Urinary bladder (tissue), 4 donors: ENCODE results near the gene SKOR2. TPM values are rescaled to one million over a fixed set of nuclear protein-coding genes. Genes with fewer than 3 reads are reported as not detected.
A peak's percentile ranks its signal among the peaks of the same experiment; 100 is the strongest.

ENCODE experiments used
- DNase-seq: peaks from one replicate; pipeline ENCODE4 v3.0.0-alpha.2; 2015; ENCODE audit errors: extremely low spot score
- H3K27ac ChIP-seq: one replicate; pipeline ENCODE4 v1.5.1; 2013; ENCODE audit warnings: low read depth, mild to moderate bottlenecking, moderate library complexity
- H3K36me3 ChIP-seq: one replicate; pipeline ENCODE4 v1.6.1; 2013; ENCODE audit warnings: mild to moderate bottlenecking, moderate library complexity; ENCODE audit not compliant: insufficient read depth
- H3K4me1 ChIP-seq: one replicate; pipeline ENCODE4 v1.6.1; 2013; ENCODE audit warnings: mild to moderate bottlenecking, moderate library complexity; ENCODE audit not compliant: insufficient read depth
- H3K4me3 ChIP-seq: one replicate; pipeline ENCODE4 v1.5.1; 2013; ENCODE audit warnings: low read depth, low read length
- WGBS: extraction: QIAGEN DNeasy Blood & Tissue Kit; methylation state at CpG from one replicate; pipeline ENCODE4 v1.1.7; 2013; 5-methylcytosine and 5-hydroxymethylcytosine counted together
- polyA plus RNA-seq: library from polyadenylated mRNA; stranded (reverse); fragments of 200-250 nt; gene quantifications from one replicate; pipeline ENCODE4 v1.2.3, GENCODE V29; 2013
- total RNA-seq: library from RNA; depleted of rRNA; stranded (reverse); fragments of >200 nt; gene quantifications from one replicate; pipeline ENCODE4 v1.2.3, GENCODE V29; 2014
- donor health status: healthy with polysubstance abuse.
- donor health status: healthy.

The SKOR2 gene
- total and polyA plus RNA-seq, 2 donors: not detected

GRCh38 chr18:47248604-47249313 is 2.7 kb downstream of the SKOR2 start:
- H3K4me1 ChIP-seq: peaks cover 4% of the 10 kb centered on the region
- no peak for DNase-seq

DNA sequence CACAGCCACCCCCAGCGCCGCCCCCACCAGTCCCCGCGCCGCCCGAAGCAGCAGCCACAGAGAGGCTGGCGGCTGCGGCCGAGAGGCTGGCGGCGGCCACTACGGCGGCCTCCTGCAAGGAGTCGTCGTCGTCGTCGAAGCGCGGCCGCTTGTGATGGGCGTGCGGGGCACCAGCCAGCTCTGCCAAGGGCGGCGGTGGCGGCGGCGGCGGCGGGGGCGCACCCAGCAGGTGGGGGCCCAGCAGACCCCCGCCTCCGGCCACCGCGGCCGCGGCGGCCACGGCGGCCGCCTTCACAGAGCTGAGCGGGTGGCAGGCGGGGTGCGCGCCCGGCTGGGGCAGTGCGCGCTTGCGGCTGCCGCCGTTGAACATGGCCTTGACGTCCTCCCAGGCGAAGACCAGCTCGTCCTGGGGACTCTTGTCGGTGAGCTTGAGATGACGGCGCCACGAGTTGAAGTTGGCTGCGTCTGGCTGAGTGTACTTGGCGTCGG is 3.3 kb downstream of the SKOR2 start:
- H3K4me1 ChIP-seq: peaks cover 4% of the 10 kb centered on the region
- no peak for DNase-seq
- no peak overlapping the region for H3K27ac ChIP-seq
- 2% methylated on average over 61 of the region's 61 CpGs for WGBS
- H3K36me3 ChIP-seq: no peaks in the 10 kb centered on the region
- H3K4me3 ChIP-seq: no peak overlapping the region

More at GRCh38 chr18:47248604-47249313, 2.7 kb downstream of the SKOR2 start:
- H3K36me3 ChIP-seq: no peaks in the 10 kb centered on the region
- H3K27ac ChIP-seq: no peak overlapping the region
- WGBS: 5% methylated on average over 62 of the region's 62 CpGs
- H3K4me3 ChIP-seq: no peak overlapping the region

- no peaks in the 10 kb centered on the region for H3K36me3 ChIP-seq
- H3K27ac ChIP-seq: no peak overlapping the region
- H3K4me1 ChIP-seq: peaks cover 4% of the 10 kb centered on the region
- WGBS: 1% methylated on average over 90 of the region's 90 CpGs
- no peak for DNase-seq
- H3K4me3 ChIP-seq: peak overlapping the region; percentile 16
Measured at GRCh38 chr18:47247416-47248114, 3.9 kb downstream of the SKOR2 start.

DNA sequence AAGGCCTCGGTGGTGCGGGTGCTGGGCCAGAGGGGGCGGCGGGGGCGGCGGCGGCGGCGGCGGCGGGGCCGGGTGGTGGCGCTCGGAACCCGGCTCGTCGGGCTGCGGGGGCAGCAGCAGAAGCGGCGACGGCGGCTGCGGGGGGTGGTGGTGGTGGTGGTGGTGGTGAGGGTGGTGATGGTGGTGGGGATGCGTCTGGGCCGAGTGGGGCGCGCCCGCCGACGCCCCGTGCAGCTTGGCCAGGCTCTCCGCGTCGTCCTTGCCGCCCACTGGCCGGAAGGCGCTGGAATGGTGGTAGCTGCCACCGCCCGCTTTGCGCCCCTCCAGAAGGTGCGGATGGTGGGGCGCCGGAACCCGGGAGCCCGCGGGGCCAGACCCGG is 4.4 kb downstream of the SKOR2 start:
- no peak for DNase-seq
- Histone ChIP-seq H3K27ac (no peak overlapping the region), H3K4me1 (peaks cover 4% of the 10 kb centered on the region), H3K36me3 (no peaks in the 10 kb centered on the region), H3K4me3 (peak overlapping the region; percentile 16)
- 1% methylated on average over 47 of the region's 47 CpGs for WGBS

DNA sequence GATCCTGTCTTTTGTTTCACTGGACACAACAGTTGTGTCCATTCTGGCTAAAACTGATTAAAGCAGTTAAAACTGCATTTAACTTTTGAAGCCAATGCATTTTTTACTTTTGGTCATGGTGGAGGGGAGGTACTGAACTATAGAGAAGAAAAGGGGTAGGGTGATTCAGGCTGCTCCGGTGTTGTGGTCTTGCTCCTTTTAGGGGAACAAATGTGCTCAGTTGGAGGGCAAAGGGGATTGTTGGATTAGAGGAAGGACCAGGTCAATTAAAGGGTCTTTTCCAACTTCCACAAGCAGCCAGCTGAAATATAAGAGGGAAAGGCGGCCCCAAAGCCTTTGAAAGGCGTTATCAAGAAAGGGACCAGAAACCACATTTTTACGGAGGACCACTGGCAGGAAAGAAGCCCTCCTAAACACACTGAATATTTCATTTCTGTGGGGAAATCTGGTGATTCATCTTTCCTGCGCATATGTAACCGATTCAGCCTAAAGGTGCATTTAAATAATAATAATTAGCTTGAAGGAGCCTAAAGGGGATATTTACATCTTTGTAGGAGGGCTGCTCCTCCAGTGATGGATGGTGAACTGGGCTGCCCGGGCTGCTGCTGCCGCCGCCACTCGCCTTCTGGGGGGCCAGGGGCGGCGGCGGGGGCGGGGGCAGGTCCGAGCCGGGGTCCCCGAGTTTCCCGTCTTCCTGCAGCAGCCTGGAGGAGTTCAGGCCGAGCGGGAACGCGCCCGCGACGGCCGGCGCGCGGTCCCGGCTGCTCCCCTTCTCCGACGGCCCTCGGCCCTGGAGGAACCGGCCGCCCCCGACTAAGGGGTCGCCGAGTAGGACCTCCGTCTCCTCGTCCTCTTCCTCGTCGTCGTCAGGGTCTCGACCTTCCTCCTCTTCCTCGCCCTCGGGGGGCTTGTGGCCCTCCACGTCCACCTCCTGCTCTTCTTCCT is 5.2 kb downstream of the SKOR2 start:
- WGBS: 2% methylated on average over 47 of the region's 47 CpGs
- Histone ChIP-seq H3K36me3 (no peaks in the 10 kb centered on the region), H3K4me1 (peaks cover 4% of the 10 kb centered on the region), H3K4me3 (no peak overlapping the region), H3K27ac (no peak overlapping the region)
- no peak for DNase-seq

DNA sequence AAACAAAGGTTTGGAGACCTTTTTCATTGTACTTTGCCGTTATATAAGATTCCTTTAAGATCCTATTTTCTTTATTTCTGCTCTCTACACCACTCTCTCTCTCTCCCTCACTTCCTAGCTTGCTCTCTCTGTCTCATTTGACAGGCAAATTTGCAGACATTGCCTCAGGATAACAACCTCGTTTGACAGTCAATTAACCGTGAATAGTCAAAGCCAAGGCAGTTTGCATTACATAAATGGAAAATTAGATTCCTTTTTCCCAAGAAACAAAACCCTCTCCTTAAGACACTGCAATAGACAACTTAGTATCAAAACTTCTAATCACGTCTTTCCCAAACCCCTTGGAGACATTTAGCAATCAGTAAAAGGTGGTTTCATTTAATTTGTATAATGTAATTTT is 7.4 kb downstream of the SKOR2 start:
- WGBS: 18% methylated on average over 4 of the region's 4 CpGs
- no peak overlapping the region for H3K27ac ChIP-seq
- no peak for DNase-seq
- H3K4me1 ChIP-seq: peaks cover 4% of the 10 kb centered on the region
- H3K4me3 ChIP-seq: no peak overlapping the region
- H3K36me3 ChIP-seq: no peaks in the 10 kb centered on the region

DNA sequence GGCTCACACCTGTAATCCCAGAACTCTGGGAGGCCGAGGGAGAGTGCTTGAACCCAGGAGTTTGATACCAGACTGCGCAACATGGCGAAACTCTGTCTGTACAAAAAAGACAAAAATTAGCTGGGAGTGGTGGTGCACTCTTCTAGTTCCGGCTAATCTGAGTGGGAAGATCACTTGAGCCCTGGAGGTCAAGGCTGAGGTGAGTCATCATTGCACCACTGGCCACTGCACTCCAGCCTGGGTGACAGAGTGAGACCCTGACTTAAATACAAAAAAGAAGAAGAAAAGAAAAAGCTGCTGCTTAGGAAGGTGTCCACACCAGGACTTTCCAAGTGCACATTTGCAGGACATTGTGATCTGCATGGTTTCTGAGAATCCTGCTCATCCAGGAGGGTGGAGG is 16.4 kb downstream of the SKOR2 start:
- H3K36me3 ChIP-seq: no peaks in the 10 kb centered on the region
- no peak overlapping the region for H3K4me3 ChIP-seq
- no peaks in the 10 kb centered on the region for H3K4me1 ChIP-seq
- 81% methylated on average over 4 of the region's 4 CpGs for WGBS
- no peak overlapping the region for H3K27ac ChIP-seq
- DNase-seq: no peak

DNA sequence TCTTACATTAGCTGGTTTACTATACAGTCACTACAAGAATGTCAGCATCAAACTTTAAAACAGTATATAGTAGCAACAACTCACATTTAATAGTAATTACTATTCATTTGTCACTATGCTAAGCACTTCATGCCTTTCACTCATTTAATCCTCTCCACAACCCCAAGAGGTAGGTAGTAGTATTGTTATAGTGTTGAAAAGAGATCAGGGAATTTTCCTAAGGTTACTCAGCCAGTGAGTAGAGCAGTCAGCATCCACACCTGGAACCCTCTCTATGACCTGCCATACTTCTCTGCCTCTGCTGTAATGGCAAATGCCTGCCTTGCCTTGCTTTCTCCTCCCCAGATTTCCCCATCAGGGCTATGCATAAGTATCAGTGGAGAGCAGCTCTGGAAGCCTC is 24.8 kb downstream of the SKOR2 start:
- DNase-seq: no peak
- H3K27ac ChIP-seq: no peak overlapping the region
- H3K36me3 ChIP-seq: no peaks in the 10 kb centered on the region
- H3K4me3 ChIP-seq: no peak overlapping the region
- no peaks in the 10 kb centered on the region for H3K4me1 ChIP-seq

- H3K4me1 ChIP-seq: no peaks in the 10 kb centered on the region
- 1% methylated on average over 5 of the region's 5 CpGs for WGBS
- no peak overlapping the region for H3K4me3 ChIP-seq
- H3K36me3 ChIP-seq: no peaks in the 10 kb centered on the region
- no peak overlapping the region for H3K27ac ChIP-seq
- peak; percentile 18 for DNase-seq
Measured at GRCh38 chr18:47215554-47216138, 35.8 kb downstream of the SKOR2 start.

DNA sequence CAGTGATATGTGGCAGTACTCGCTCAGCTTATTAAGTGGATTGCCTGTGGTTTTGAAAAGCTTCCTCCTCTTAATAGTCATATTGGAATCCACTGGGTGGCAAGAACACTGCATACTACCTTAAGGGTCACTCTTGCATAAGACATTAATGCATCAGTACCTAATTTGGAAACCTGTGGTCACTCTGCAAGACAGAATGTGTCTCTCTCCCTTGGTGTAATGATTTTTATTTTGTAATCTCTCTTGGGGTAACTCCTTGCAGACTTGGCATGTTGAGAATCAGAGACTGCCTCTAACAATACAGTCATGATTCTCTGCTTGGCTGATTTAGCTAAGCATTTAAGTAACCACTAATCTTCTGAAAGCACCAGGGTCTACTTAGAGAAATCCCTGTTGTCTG is 42.3 kb downstream of the SKOR2 start:
- H3K27ac ChIP-seq: no peak overlapping the region
- no peaks in the 10 kb centered on the region for H3K36me3 ChIP-seq
- DNase-seq: no peak
- no peak overlapping the region for H3K4me3 ChIP-seq
- H3K4me1 ChIP-seq: no peaks in the 10 kb centered on the region
- 61% methylated on average over 1 of the region's 1 CpG for WGBS

DNA sequence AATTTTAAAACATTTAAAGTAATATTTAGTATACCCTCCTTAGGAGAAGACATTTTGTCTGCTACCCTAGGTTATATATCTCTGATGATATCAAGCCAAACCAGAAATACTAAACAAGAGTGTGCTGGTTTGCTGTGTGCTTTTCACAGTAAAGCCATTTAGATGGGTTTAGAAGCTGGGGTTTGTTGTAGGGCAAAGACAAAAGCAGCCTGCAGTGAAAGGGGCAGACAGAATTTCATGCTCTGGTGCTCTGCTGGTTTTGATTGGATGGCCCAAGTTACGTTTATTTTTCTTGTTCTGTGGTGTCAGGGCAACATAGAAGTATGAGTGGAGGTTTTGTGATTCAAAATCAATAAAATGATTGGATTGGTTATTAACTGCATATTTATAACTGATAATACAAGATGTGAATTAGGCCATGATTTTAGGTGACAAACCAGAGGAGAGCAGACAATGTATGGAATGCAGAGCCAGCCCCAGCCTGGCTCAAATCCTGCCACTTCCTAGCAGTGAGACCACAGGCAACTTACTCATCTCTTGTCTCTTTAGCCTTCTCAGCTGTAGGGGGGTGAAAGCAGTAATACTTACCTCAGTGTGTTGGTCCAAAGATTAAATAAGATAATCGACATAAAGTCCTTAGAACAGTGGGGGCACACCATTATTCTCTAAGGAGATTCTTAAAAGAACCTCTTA is 44.4 kb downstream of the SKOR2 start:
- no peaks in the 10 kb centered on the region for H3K4me1 ChIP-seq
- no peak overlapping the region for H3K27ac ChIP-seq
- H3K36me3 ChIP-seq: no peaks in the 10 kb centered on the region
- no peak overlapping the region for H3K4me3 ChIP-seq
- WGBS: 52% methylated on average over 2 of the region's 2 CpGs
- DNase-seq: no peak

GRCh38 chr18:47204908-47205522 is 46.4 kb downstream of the SKOR2 start:
- Histone ChIP-seq H3K36me3 (no peaks in the 10 kb centered on the region), H3K4me3 (no peak overlapping the region), H3K27ac (no peak overlapping the region), H3K4me1 (no peaks in the 10 kb centered on the region)
- WGBS: 49% methylated on average over 3 of the region's 3 CpGs
- no peak for DNase-seq
